Testis (tissue), 3 donors: Measurements from ENCODE around the gene SH2B3. TPM values are rescaled to one million over a fixed set of nuclear protein-coding genes. Genes with fewer than 3 reads are reported as not detected.
A peak's percentile ranks its signal among the peaks of the same experiment; 100 is the strongest.

Experiments used
- DNase-seq: peaks from one replicate; pipeline ENCODE4 v3.0.0-alpha.2; 2019
- H3K27ac ChIP-seq, 2 donors: fragments of 200-600 bp; sonication (generic); one replicate each; pipeline ENCODE4 v1.5.1; 2019
- H3K27me3 ChIP-seq: fragments of 200-600 bp; sonication (generic); one replicate; pipeline ENCODE4 v1.5.1; 2019
- H3K36me3 ChIP-seq: fragments of 200-600 bp; sonication (generic); one replicate; pipeline ENCODE4 v1.5.1; 2017; ENCODE audit warnings: low read depth; ENCODE audit errors: missing control alignments
- H3K4me1 ChIP-seq: fragments of 200-600 bp; sonication (generic); one replicate; pipeline ENCODE4 v1.5.1; 2019
- H3K4me3 ChIP-seq, 2 donors: fragments of 200-600 bp; sonication (generic); one replicate each; pipeline ENCODE4 v1.5.1; 2017 to 2019
- H3K9me3 ChIP-seq: fragments of 200-600 bp; sonication (generic); one replicate; pipeline ENCODE4 v1.5.1; 2017
- POLR2A ChIP-seq: fragments of 450-650 bp; IDR thresholded peaks from one replicate; pipeline ENCODE4 v1.6.1; 2017; ENCODE audit warnings: antibody characterized with exemption, mild to moderate bottlenecking, moderate library complexity
- WGBS, 2 donors: methylation state at CpG; one replicate each; pipeline ENCODE4 v1.1.5; 2018; 5-methylcytosine and 5-hydroxymethylcytosine counted together
- intact Hi-C: fragments of 100-400 bp; cut with DNase I; formaldehyde crosslinking; loops from one replicate; pipeline ENCODE4 v1.15.1; 2023; ENCODE audit warnings: low total_unique reads
- polyA plus RNA-seq: library from polyadenylated mRNA; stranded (reverse); fragments of 350-450 nt; fragmentation: Illumina TruSeq; extraction: RNeasy Lipid Tissue Mini Kit (QIAGEN cat#74804); gene quantifications from one replicate; pipeline ENCODE4 v1.2.3, GENCODE V29; 2014; ENCODE audit warnings: low read depth, low replicate concordance; ENCODE audit not compliant: insufficient read depth
- total RNA-seq, 2 donors: library from RNA; depleted of rRNA; stranded (reverse); fragments of >200 nt; gene quantifications; one replicate each; pipeline ENCODE4 v1.2.3, GENCODE V29; 2016
- TF ChIP-seq, protein P1 (sequence below), 3 experiments: fragments of 450-650 bp in 2 of 3; fragments of 200-600 bp in 1 of 3; sonication (generic) in 1 of 3; IDR thresholded peaks; one replicate each; pipeline ENCODE4 v1.5.1; 2016 to 2019; ENCODE audit warnings: antibody characterized with exemption in 3 of 3, mild to moderate bottlenecking in 2 of 3, moderate library complexity in 1 of 3

Gene SH2B3
- total and polyA plus RNA-seq, 3 donors from 2014 or later = 22.0 to 38.1 (median 36.9) TPM

DNA sequence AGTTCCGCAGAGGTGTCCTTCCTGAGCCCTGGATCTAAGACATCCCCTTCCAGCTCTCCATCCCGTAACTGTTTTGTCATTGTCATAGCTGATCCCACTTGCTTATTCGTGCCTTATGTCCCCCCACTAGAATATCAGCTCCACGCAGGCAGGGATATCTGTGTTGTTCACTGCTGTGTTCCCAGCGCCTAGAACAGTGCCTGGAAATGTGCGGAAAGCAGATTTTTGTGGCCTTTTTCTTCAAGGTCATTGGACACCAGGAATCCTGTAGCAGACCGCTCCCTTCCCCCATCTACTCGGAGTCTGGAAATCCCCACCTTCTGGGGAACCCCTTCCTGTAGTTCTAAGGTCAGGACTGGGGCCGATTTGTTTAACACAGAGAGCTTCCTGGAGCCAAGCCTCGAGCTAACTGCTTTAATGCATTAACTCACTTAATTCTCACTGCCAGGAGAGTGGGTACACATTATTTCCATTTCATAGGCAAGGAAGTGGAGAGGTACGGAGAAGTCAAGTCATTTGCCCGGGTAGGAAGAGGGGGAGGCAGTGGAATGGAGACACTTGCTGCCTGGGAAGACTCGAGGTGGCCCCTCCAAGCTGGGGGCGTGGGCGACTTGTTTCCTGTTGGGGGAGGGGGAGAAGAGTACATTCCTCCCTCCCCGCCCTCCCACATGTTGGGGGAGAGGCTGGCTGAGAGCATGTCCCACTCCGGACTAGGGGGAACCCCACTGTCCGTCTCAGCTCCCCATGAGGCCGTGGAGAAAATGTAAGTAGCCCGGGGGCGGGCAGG is 1.2 kb upstream of the SH2B3 start:
- no peaks in the 10 kb centered on the region for H3K27me3 ChIP-seq
- peaks cover 22% of the 10 kb centered on the region for H3K4me1 ChIP-seq
- no peak for DNase-seq
- peak overlapping the region; percentile 77 to 90 for H3K4me3 ChIP-seq
- intact Hi-C loops = loop anchor here (10.0 kb wide), 1 partner anchor 280 kb away; the partner anchor contains the start of genes ACAD10 and BRAP
- peak overlapping the region; percentile 6 to 89 for H3K27ac ChIP-seq
- H3K36me3 ChIP-seq = no peaks in the 10 kb centered on the region
- H3K9me3 ChIP-seq = no peaks in the 10 kb centered on the region
- no peak for TF ChIP-seq POLR2A
- TF ChIP-seq, protein P1, sequence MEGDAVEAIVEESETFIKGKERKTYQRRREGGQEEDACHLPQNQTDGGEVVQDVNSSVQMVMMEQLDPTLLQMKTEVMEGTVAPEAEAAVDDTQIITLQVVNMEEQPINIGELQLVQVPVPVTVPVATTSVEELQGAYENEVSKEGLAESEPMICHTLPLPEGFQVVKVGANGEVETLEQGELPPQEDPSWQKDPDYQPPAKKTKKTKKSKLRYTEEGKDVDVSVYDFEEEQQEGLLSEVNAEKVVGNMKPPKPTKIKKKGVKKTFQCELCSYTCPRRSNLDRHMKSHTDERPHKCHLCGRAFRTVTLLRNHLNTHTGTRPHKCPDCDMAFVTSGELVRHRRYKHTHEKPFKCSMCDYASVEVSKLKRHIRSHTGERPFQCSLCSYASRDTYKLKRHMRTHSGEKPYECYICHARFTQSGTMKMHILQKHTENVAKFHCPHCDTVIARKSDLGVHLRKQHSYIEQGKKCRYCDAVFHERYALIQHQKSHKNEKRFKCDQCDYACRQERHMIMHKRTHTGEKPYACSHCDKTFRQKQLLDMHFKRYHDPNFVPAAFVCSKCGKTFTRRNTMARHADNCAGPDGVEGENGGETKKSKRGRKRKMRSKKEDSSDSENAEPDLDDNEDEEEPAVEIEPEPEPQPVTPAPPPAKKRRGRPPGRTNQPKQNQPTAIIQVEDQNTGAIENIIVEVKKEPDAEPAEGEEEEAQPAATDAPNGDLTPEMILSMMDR (IDR thresholded peaks at IDR 0.05) = no peak
- 28 to 30% methylated on average over 16 to 21 of the region's 21 CpGs for WGBS, 2 donors

DNA sequence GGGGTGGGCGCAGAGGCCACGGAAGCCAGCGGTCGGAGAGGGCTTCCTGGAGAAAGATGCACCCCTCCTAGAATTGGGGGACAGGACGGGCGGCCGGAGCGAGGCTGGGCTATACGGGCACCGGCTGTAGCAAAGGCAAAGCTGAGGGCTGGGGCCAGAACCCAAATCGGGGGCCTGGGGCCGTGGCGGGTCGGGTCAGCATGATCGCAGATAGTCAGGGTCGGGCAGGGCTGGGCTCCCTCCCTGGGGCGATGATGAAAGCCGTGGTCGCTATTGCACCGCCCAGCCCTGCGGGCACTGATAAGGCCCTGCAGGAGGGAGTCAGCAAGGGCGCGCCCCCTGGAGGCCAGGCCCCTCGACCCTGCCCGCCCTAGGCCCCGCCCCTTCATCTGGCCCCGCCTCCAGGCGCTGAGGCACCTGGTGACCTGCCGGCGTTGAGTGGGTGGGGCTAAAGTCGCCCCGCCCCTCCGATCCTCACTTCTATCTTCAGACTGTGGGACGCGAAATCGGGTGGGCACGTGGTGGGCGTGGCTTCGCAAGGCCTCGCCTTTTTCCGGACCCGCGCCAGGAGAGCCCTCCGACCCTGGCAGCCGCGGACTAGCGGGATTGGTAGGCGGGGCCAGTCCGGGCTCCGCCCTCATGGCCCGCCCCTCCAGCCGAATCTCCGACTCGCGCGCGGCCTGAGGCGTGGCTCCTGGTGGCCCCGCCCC is 419 bp upstream of the SH2B3 start:
- no peaks in the 10 kb centered on the region for H3K27me3 ChIP-seq
- TF ChIP-seq, protein P1 (IDR thresholded peaks at IDR 0.05) = peak; percentile 50 to 59 (median 53)
- TF ChIP-seq POLR2A = no peak
- H3K27ac ChIP-seq = peak overlapping the region; percentile 6 to 89
- peaks cover 29% of the 10 kb centered on the region for H3K4me1 ChIP-seq
- H3K9me3 ChIP-seq = no peaks in the 10 kb centered on the region
- no peaks in the 10 kb centered on the region for H3K36me3 ChIP-seq
- peak; percentile 98 for DNase-seq
- intact Hi-C loops = loop anchor here (10.0 kb wide), 1 partner anchor 279 kb away; the partner anchor contains the start of genes ACAD10 and BRAP
- WGBS, 2 donors = 1 to 9% methylated on average over 12 to 47 of the region's 59 CpGs
- peak overlapping the region; percentile 77 to 90 for H3K4me3 ChIP-seq

DNA sequence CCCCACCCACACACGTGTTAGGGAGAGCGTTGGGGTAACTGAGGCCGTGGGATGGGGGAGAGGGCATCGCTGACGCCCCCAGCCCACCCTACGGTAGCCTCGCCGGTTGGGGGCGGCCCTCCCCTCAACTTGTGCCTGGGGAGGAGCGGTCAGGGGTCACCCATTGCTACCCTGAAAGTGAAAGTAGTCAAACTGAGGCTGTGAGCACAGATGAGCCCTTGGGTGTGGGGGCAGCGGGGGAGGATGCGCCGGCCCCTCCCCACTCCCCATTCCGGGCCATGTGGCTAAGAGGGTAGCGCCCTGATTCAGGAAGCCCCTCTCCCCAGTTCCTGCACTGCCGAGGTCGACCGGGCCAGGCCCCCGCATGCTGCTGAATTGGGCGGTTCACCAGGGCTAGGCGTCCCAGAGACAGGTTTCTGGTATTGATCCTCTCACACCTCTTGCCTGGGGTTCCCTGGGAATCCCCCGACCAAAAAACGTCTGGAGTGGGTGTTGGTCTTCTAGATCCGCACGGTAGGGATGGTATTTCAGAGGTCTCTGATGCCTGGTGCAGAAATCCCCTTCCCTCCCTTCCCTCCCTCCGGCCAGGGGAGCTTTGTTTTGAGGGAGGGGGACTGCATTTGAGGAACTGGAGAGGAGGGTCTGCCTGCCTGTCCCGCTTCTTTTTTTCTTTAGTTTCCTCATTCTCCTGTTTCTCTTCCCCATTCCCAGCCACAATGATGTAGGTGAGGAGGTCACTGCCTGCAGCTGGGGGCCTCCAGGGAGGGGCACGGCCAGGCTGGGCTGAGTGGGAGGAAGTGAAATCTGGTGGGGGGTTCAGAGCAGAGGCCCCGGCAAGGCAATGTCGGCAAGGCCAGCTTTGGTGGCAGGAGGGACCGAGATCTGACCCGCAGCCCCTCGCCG is 1.0 kb downstream of the SH2B3 start:
- H3K36me3 ChIP-seq = no peaks in the 10 kb centered on the region
- H3K27me3 ChIP-seq = no peaks in the 10 kb centered on the region
- TF ChIP-seq, protein P1 (IDR thresholded peaks at IDR 0.05) = no peak
- no peak for TF ChIP-seq POLR2A
- peak overlapping the region; percentile 77 to 90 for H3K4me3 ChIP-seq
- WGBS, 2 donors = 12 to 14% methylated on average over 23 to 34 of the region's 34 CpGs
- H3K9me3 ChIP-seq = no peaks in the 10 kb centered on the region
- intact Hi-C loops = loop anchor here (10.0 kb wide), 1 partner anchor 278 kb away; the partner anchor contains the start of genes ACAD10 and BRAP
- H3K4me1 ChIP-seq = peaks cover 40% of the 10 kb centered on the region
- peak overlapping the region; percentile 33 to 89 for H3K27ac ChIP-seq
- no peak for DNase-seq

DNA sequence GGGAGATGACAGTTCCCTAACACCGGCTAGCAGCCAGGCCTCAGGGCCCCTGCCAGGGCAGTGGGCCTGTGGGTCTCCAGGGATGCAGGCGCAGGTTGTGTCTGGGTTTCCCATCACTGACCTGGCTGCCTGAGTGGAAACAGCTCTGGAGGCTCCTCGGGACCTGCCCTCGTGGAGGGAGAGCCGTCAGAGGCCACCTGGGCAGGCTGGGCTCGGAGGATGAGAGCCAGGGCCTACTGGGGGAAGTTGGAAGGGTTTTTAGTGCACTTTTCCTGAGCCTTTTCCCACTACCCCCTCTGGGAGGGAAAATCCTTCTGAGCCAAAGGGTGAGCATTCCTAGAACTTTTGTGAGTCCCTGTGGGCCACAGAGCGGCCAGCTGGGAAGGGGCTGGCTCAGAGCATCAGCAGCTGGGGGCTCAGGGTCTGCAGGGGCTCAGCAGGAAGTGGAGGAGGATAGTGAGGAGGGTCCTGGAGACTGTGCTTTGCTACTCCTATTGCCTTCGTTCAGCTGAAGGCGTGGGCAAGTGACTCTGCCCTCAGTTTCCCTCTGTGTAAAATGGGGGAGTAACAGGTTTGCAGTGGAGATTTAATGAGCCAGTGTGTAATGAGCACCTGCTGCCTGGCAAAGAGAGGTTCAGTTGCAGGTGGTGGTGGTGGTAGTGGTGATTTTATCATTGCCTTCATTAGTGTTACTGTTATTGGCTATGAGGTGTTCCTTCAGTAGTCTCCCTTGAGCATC is 1.8 kb downstream of the SH2B3 start:
- DNase-seq = no peak
- WGBS, 2 donors = 55 to 70% methylated on average over 3 to 9 of the region's 9 CpGs
- peak overlapping the region in 1 of 2 donors; percentile 77 for H3K4me3 ChIP-seq
- H3K27me3 ChIP-seq = no peaks in the 10 kb centered on the region
- H3K9me3 ChIP-seq = no peaks in the 10 kb centered on the region
- peaks cover 46% of the 10 kb centered on the region for H3K4me1 ChIP-seq
- H3K27ac ChIP-seq = peak overlapping the region; percentile 33 to 89
- intact Hi-C loops = loop anchor here (10.0 kb wide), 1 partner anchor 277 kb away; the partner anchor contains the start of genes ACAD10 and BRAP
- no peaks in the 10 kb centered on the region for H3K36me3 ChIP-seq
- TF ChIP-seq POLR2A = no peak
- TF ChIP-seq, protein P1 (IDR thresholded peaks at IDR 0.05) = no peak
